Epithelial cell of esophagus (primary cell): ENCODE results near the gene MAFB.

Experiments used
- DNase-seq: peaks from one replicate; pipeline ENCODE4 v3.0.0; 2010; ENCODE audit warnings: low read depth
- H3K4me3 ChIP-seq: 2 replicates; pipeline ENCODE4 v1.5.1; 2011; ENCODE audit warnings: mild to moderate bottlenecking, low read length, control low read depth
- TF ChIP-seq, protein P1 (sequence below): IDR thresholded peaks from 2 replicates; pipeline ENCODE4 v1.5.1; 2011; ENCODE audit warnings: low read depth, mild to moderate bottlenecking, low read length, control low read depth, inconsistent platforms; ENCODE audit not compliant: insufficient read depth; ENCODE audit errors: missing control alignments

MAFB gene

DNA sequence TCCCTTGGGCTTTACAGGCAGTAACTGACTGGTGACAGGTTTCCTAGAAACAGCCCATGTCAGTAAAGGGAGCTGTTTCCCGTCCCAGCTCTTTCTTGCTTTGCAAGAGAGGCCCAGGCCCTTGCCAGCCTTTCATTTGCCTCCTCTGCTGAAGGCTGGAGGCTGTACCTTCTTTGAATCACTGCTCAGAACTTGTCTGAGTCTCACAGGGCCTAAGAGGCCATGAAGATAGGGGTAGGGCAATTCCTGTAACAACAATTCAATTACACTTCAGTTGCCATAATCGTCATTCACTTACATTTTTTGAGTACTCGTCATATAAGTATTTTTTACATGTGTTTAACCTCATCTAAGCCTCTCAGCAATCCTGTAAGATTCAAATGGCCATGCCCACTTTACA is 25.9 kb upstream of the MAFB start:
- H3K4me3 ChIP-seq, result no peak overlapping the region
- TF ChIP-seq, protein P1, sequence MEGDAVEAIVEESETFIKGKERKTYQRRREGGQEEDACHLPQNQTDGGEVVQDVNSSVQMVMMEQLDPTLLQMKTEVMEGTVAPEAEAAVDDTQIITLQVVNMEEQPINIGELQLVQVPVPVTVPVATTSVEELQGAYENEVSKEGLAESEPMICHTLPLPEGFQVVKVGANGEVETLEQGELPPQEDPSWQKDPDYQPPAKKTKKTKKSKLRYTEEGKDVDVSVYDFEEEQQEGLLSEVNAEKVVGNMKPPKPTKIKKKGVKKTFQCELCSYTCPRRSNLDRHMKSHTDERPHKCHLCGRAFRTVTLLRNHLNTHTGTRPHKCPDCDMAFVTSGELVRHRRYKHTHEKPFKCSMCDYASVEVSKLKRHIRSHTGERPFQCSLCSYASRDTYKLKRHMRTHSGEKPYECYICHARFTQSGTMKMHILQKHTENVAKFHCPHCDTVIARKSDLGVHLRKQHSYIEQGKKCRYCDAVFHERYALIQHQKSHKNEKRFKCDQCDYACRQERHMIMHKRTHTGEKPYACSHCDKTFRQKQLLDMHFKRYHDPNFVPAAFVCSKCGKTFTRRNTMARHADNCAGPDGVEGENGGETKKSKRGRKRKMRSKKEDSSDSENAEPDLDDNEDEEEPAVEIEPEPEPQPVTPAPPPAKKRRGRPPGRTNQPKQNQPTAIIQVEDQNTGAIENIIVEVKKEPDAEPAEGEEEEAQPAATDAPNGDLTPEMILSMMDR, result no peak
- DNase-seq, result no peak

- no peak for DNase-seq
- TF ChIP-seq, protein P1, result no peak
These were observed 25.1 kb upstream of the MAFB start for GRCh38 chr20:40714109-40714508.

DNA sequence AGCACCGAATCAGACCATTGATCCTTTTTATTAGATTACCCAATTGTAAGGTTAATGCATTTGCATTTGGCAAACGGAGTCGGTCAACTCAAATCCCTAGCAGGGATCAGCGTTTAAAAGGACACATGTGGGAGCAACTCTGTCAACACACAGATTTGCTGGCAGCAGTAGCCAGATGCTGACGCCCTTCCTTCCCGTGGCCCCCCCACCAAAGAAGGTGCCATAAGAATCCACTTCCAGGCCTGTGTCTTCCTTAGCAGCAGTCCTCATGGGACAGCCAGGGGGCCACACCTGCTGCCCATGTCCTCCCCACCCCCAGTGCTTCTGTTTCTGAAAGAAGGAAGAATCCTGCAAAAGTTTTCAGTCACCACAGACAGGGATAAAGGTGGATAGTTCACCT is 24.5 kb upstream of the MAFB start:
- no peak overlapping the region for H3K4me3 ChIP-seq
- TF ChIP-seq, protein P1, result no peak
- DNase-seq, result no peak

More at GRCh38 chr20:40714109-40714508, 25.1 kb upstream of the MAFB start:
- H3K4me3 ChIP-seq, result no peak overlapping the region

GRCh38 chr20:40711079-40711478 is 22.0 kb upstream of the MAFB start:
- TF ChIP-seq, protein P1, result no peak
- no peak overlapping the region for H3K4me3 ChIP-seq
- no peak for DNase-seq

GRCh38 chr20:40710603-40711002 is 21.6 kb upstream of the MAFB start:
- DNase-seq, result no peak
- TF ChIP-seq, protein P1, result no peak

GRCh38 chr20:40706977-40707582 is 18.0 kb upstream of the MAFB start:
- no peak overlapping the region for H3K4me3 ChIP-seq
- no peak for DNase-seq
- TF ChIP-seq, protein P1, result no peak

More at GRCh38 chr20:40710603-40711002, 21.6 kb upstream of the MAFB start:
- no peak overlapping the region for H3K4me3 ChIP-seq

DNA sequence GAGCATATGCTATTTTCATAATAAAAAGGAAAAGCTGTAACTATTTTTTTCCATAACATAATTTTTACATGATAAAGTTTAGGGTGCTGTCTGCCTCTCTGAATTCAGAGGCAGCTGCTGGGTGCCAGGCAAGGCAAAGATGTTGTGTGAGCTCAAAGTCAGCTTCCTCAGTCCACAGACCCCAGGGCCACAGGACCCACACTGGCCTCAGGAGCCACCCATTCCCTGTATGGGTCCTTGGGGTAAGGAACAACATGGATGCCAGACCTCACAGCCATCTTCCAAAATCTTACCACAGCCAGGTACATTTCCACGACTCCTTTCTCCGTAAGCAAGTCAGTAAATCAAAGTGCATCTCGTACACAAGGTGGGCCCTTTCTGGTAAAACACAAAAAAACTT is 16.4 kb upstream of the MAFB start:
- DNase-seq, result no peak
- H3K4me3 ChIP-seq, result no peak overlapping the region
- TF ChIP-seq, protein P1, result no peak
